SK-N-SH (cell line): ENCODE results near the gene PSD2. TPM values are rescaled to one million over a fixed set of nuclear protein-coding genes. Genes with fewer than 3 reads are reported as not detected.

Experiments
- CTCF ChIA-PET: fragments of 300-600, 350-600 bp; formaldehyde crosslinking; extraction: SDS; loops from one replicate; lab custom pipeline; 2021; lab: Yijun Ruan, JAX
- POLR2A ChIA-PET: fragments of 350-600 bp; sonication (Branson Sonifier 250); formaldehyde crosslinking; extraction: SDS; loops from one replicate; lab custom pipeline; 2020; ENCODE audit warnings: antibody characterized with exemption, inconsistent platforms; lab: Yijun Ruan, JAX
- DNase-seq: peaks from one replicate; pipeline ENCODE4 v3.0.0; 2012
- H2AFZ ChIP-seq: fragments of 200-600 bp; sonication (generic); 2 replicates; pipeline ENCODE4 v1.8.1; 2016; ENCODE audit warnings: antibody characterized with exemption, mild to moderate bottlenecking, low read depth
- H3F3A ChIP-seq: fragments of 200-600 bp; sonication (generic); replicated peaks from 2 replicates; pipeline ENCODE3; 2016; ENCODE audit warnings: antibody characterized with exemption, mild to moderate bottlenecking; ENCODE audit not compliant: insufficient read depth
- H3K27ac ChIP-seq, 2 experiments: fragments of 200-500 bp in 1 of 2; fragments of 200-600 bp in 1 of 2; sonication (Bioruptor generic) in 1 of 2; sonication (generic), shearing (Covaris generic) in 1 of 2; 2 replicates each; pipeline versions ENCODE4 v1.5.1 to v1.6.1; 2014 to 2016; ENCODE audit warnings: low read depth in 2 of 2, inconsistent platforms in 1 of 2, low read length in 1 of 2, mild to moderate bottlenecking in 1 of 2, mixed read lengths in 1 of 2
- H3K27me3 ChIP-seq: fragments of 200-600 bp; sonication (generic), shearing (Covaris generic); 2 replicates; pipeline ENCODE4 v1.6.1; 2016; ENCODE audit warnings: mixed run types; ENCODE audit not compliant: insufficient read depth
- H3K36me3 ChIP-seq, 2 experiments: fragments of 200-500 bp in 1 of 2; fragments of 200-600 bp in 1 of 2; sonication (Bioruptor generic) in 1 of 2; sonication (generic) in 1 of 2; replicated peaks in 1 of 2; 2 replicates each; pipeline versions ENCODE3 to v1.5.1; 2014 to 2016; ENCODE audit warnings: low read length in 1 of 2, mild to moderate bottlenecking in 1 of 2; ENCODE audit not compliant: insufficient read depth in 2 of 2, control insufficient read depth in 1 of 2
- H3K4me1 ChIP-seq, 2 experiments: fragments of 200-500 bp in 1 of 2; fragments of 200-600 bp in 1 of 2; sonication (Bioruptor generic) in 1 of 2; sonication (generic), shearing (Covaris generic) in 1 of 2; 2 replicates each; pipeline versions ENCODE4 v1.5.1 to v1.6.1; 2014 to 2016; ENCODE audit warnings: low read depth in 1 of 2, low read length in 1 of 2, mixed run types in 1 of 2; ENCODE audit not compliant: insufficient read depth in 2 of 2, control insufficient read depth in 1 of 2
- H3K4me2 ChIP-seq: fragments of 200-600 bp; sonication (generic), shearing (Covaris generic); 2 replicates; pipeline ENCODE4 v1.6.1; 2017; ENCODE audit warnings: mixed run types
- H3K4me3 ChIP-seq, 2 experiments: fragments of 200-500 bp in 1 of 2; fragments of 200-600 bp in 1 of 2; sonication (Bioruptor generic) in 1 of 2; sonication (generic), shearing (Covaris generic) in 1 of 2; 2 replicates each; pipeline versions ENCODE4 v1.5.1 to v1.8.1; 2014 to 2016; ENCODE audit warnings: low read depth in 2 of 2, inconsistent platforms in 1 of 2, low read length in 1 of 2, mild to moderate bottlenecking in 1 of 2, mixed read lengths in 1 of 2, moderate library complexity in 1 of 2
- H3K79me2 ChIP-seq: fragments of 200-600 bp; sonication (generic); 2 replicates; pipeline ENCODE4 v1.8.1; 2017; ENCODE audit warnings: mild to moderate bottlenecking; ENCODE audit not compliant: insufficient read depth
- H3K9ac ChIP-seq: fragments of 200-600 bp; sonication (generic); 2 replicates; pipeline ENCODE4 v1.6.1; 2017; ENCODE audit warnings: mixed run types
- H3K9me2 ChIP-seq: fragments of 200-600 bp; sonication (generic); 2 replicates; pipeline ENCODE4 v1.6.1; 2017; ENCODE audit warnings: mixed run types
- H3K9me3 ChIP-seq: fragments of 200-600 bp; sonication (generic); 2 replicates; pipeline ENCODE4 v1.6.1; 2017; ENCODE audit warnings: mixed run types, mild to moderate bottlenecking, moderate library complexity
- H4K20me1 ChIP-seq: fragments of 200-600 bp; sonication (generic); 2 replicates; pipeline ENCODE4 v1.6.1; 2017; ENCODE audit warnings: mild to moderate bottlenecking, mixed run types; ENCODE audit not compliant: insufficient read depth
- CHD2 ChIP-seq: fragments of 150-350 bp; IDR thresholded peaks from 2 replicates; pipeline ENCODE4 v1.6.1; 2018; ENCODE audit warnings: low read length; ENCODE audit not compliant: partially characterized antibody
- CTCF ChIP-seq: fragments of 200-600 bp; sonication (generic); IDR thresholded peaks from 2 replicates; pipeline ENCODE4 v1.6.1; 2017; ENCODE audit warnings: antibody characterized with exemption, mild to moderate bottlenecking, moderate library complexity
- EP300 ChIP-seq, 2 experiments: IDR thresholded peaks; 2 replicates each; pipeline versions ENCODE4 v1.4.0 to v1.6.1; 2012; ENCODE audit warnings: borderline replicate concordance in 1 of 2, low read depth in 1 of 2, low read length in 1 of 2
- EZH2phosphoT487 ChIP-seq: fragments of 200-600 bp; sonication (generic); IDR thresholded peaks from 2 replicates; pipeline ENCODE4 v1.6.1; 2017; ENCODE audit warnings: low read depth, mixed run types, mild to moderate bottlenecking, antibody characterized with exemption, moderate library complexity, borderline replicate concordance
- FOSL2 ChIP-seq: IDR thresholded peaks from 2 replicates; pipeline ENCODE4 v1.4.0; 2012; ENCODE audit warnings: low read depth, mild to moderate bottlenecking, moderate library complexity, borderline replicate concordance
- GABPA ChIP-seq: IDR thresholded peaks from 2 replicates; pipeline ENCODE4 v1.4.0; 2012; ENCODE audit warnings: low read depth, mild to moderate bottlenecking
- GATA2 ChIP-seq: sonication (generic); formaldehyde crosslinking; IDR thresholded peaks from 2 replicates; pipeline ENCODE4 v1.5.0; 2020; ENCODE audit warnings: mild to moderate bottlenecking, missing genetic modification reagents
- IRF3 ChIP-seq: fragments of 150-350 bp; IDR thresholded peaks from 2 replicates; pipeline ENCODE4 v1.6.1; 2016; ENCODE audit warnings: mild to moderate bottlenecking, low read depth, low read length
- MAX ChIP-seq: IDR thresholded peaks from 2 replicates; pipeline ENCODE4 v1.4.0; 2012; ENCODE audit warnings: low read depth
- MEF2A ChIP-seq: IDR thresholded peaks from 2 replicates; pipeline ENCODE4 v1.4.0; 2012; ENCODE audit warnings: low read depth, borderline replicate concordance
- MXI1 ChIP-seq: IDR thresholded peaks from 2 replicates; pipeline ENCODE4 v1.6.1; 2012; ENCODE audit warnings: mild to moderate bottlenecking, low read depth, low read length, improper control_type of control experiment
- RAD21 ChIP-seq: IDR thresholded peaks from 2 replicates; pipeline ENCODE4 v1.6.1; 2012; ENCODE audit warnings: mild to moderate bottlenecking, low read length
- RCOR1 ChIP-seq: fragments of 150-350 bp; IDR thresholded peaks from 2 replicates; pipeline ENCODE4 v1.6.1; 2017; ENCODE audit warnings: antibody characterized with exemption, low read length
- RFX5 ChIP-seq: IDR thresholded peaks from 2 replicates; pipeline ENCODE4 v1.6.1; 2012; ENCODE audit warnings: mild to moderate bottlenecking, improper control_type of control experiment, low read length
- SIN3A ChIP-seq: IDR thresholded peaks from 2 replicates; pipeline ENCODE4 v1.6.1; 2012; ENCODE audit warnings: low read depth, mild to moderate bottlenecking, low read length, moderate library complexity, borderline replicate concordance
- SMC3 ChIP-seq: IDR thresholded peaks from 2 replicates; pipeline ENCODE4 v1.6.1; 2012; ENCODE audit warnings: low read depth, low read length, improper control_type of control experiment
- TCF12 ChIP-seq: IDR thresholded peaks from 2 replicates; pipeline ENCODE4 v1.4.0; 2012
- TEAD4 ChIP-seq: IDR thresholded peaks from 2 replicates; pipeline ENCODE4 v1.4.0; 2012; ENCODE audit warnings: mild to moderate bottlenecking, borderline replicate concordance; ENCODE audit not compliant: insufficient read depth
- WGBS: methylation state at CpG from one replicate; pipeline ENCODE4 v1.1.6; 2017; ENCODE audit warnings: low lambda C conversion rate; 5-methylcytosine and 5-hydroxymethylcytosine counted together
- polyA plus RNA-seq, 3 experiments: library from polyadenylated mRNA; depleted of rRNA; stranded (reverse); fragments of >200 nt; gene quantifications; 2 replicates each; pipeline ENCODE4 v1.2.3, GENCODE V29; 2012

PSD2 gene
- polyA plus RNA-seq, 1 of the 3 experiments (the other 2 are of a cell fraction): 0.15 TPM

GRCh38 chr5:139849942-139850341, 54.3 kb downstream of the PSD2 start:
- TF ChIP-seq EZH2phosphoT487 (no peak), GATA2 (no peak), RCOR1 (no peak), CHD2 (no peak), IRF3 (no peak), CTCF (no peak), MEF2A (no peak), FOSL2 (no peak), MXI1 (no peak), EP300 (IDR thresholded peaks at IDR 0.05; ENCODE audit: borderline replicate concordance in 1 of 2, low read depth in 1 of 2, low read length in 1 of 2) (no peak), GABPA (no peak)
- TF ChIP-seq, all 33 proteins: peak for 0
- WGBS: 87% methylated on average over 2 of the region's 2 CpGs
- Histone ChIP-seq H3K4me1 (peaks cover 0 to 5% of the 10 kb centered on the region in 2 experiments; a peak in 1 of 4 replicates), H3K36me3 (no peaks in the 10 kb centered on the region), H3K9me2 (no peaks in the 10 kb centered on the region), H2AFZ (no peak overlapping the region), H3K4me2 (no peak overlapping the region), H3K27ac (no peak overlapping the region), H3K9ac (no peak overlapping the region), H4K20me1 (no peaks in the 10 kb centered on the region), H3K4me3 (no peak overlapping the region), H3K79me2 (no peaks in the 10 kb centered on the region), H3F3A (peaks cover 4% of the 10 kb centered on the region), H3K27me3 (no peaks in the 10 kb centered on the region), H3K9me3 (no peaks in the 10 kb centered on the region)
- no peak for DNase-seq
- POLR2A ChIA-PET: no interaction called here
- CTCF ChIA-PET: interaction anchor here (1.2 to 5.5 kb wide), 6 partner anchors 14 to 119 kb away, joined by 3 to 66 read pairs (median 6); no protein-coding TSS in a partner anchor

GRCh38 chr5:139850423-139851016, 54.9 kb downstream of the PSD2 start:
- Histone ChIP-seq H3F3A (peaks cover 4% of the 10 kb centered on the region), H3K4me1 (peaks cover 0 to 5% of the 10 kb centered on the region in 2 experiments; a peak in 1 of 4 replicates), H3K27me3 (no peaks in the 10 kb centered on the region), H3K36me3 (no peaks in the 10 kb centered on the region), H3K9ac (no peak overlapping the region), H2AFZ (no peak overlapping the region), H4K20me1 (no peaks in the 10 kb centered on the region), H3K9me3 (no peaks in the 10 kb centered on the region), H3K4me3 (no peak overlapping the region), H3K4me2 (no peak overlapping the region)
- ChIA-PET CTCF (interaction anchor here (1.6 to 5.5 kb wide), 4 partner anchors 62 to 118 kb away, joined by 4 to 66 read pairs (median 13); no protein-coding TSS in a partner anchor), POLR2A (no interaction called here)
- DNase-seq: no peak
- TF ChIP-seq RFX5 (no peak), SIN3A (no peak), RAD21 (no peak), TEAD4 (no peak), MAX (no peak), SMC3 (no peak), IRF3 (no peak), MEF2A (no peak), TCF12 (no peak)
- TF ChIP-seq, all 33 proteins: peak for 0
- WGBS: 97% methylated on average over 3 of the region's 3 CpGs
- Histone ChIP-seq H3K79me2 (no peaks in the 10 kb centered on the region), H3K27ac (no peak overlapping the region), H3K9me2 (no peaks in the 10 kb centered on the region)
